ENCODE data around the gene PTPRN2. TPM values are rescaled to one million over a fixed set of nuclear protein-coding genes. Genes with fewer than 3 reads are reported as not detected.
"Not testable (repeated sequence)": the region's sequence is repeated elsewhere in the genome, so short reads cannot be mapped to it uniquely, and the experiment has no call there.

The PTPRN2 gene
- total RNA-seq, 3 donors from 2014 or later, result 0.43 to 0.66 (median 0.63) TPM

DNA sequence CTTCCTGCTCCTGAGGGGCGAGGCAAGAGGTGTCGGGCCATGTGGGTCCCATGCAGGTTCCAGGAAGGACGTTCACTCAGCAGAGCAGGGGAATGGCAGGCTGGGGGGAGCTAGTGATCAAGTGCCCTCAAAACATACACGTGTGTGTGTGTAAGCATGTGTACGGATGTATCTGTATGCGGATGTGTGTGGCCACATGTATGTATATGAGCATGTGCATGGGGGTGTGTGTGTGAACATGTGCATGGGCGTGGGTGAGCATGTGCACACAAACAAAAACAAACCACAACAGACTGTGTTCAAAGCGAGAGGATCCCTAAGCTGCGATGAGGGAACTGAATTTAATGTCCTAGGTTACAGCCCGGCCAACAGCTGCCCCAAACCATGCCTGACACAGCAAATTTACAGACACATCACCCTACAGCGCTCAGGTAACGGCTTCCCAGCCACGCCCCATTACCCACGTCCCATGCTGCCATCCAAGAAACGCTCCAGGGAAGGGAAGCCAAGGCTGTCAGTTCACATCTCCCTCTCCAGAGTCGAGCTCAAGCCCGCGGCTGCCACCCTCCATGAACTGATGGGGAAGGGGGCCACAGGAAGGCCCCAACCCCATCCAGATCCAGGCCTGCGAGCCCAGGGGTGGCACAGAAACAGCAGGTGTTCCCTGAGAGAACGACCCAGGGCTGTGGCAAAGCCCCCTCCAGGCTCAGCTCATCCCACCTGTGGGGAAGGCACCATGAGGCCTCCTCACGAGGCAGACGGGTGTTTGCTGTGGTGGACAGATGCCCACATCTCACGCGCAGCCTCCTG, 56.6 kb downstream of the PTPRN2 start:
- Mint-ChIP-seq H3K4me1 (ENCODE audit: low read depth) (no peaks in the 10 kb centered on the region), H3K36me3 (ENCODE audit: insufficient read depth) (no peaks in the 10 kb centered on the region), H3K4me3 (no peak overlapping the region), H3K9me3 (no peaks in the 10 kb centered on the region), H3K27me3 (ENCODE audit: low read depth) (peaks cover 12% of the 10 kb centered on the region)
- DNase-seq (no peak), ATAC-seq (no peak)

DNA sequence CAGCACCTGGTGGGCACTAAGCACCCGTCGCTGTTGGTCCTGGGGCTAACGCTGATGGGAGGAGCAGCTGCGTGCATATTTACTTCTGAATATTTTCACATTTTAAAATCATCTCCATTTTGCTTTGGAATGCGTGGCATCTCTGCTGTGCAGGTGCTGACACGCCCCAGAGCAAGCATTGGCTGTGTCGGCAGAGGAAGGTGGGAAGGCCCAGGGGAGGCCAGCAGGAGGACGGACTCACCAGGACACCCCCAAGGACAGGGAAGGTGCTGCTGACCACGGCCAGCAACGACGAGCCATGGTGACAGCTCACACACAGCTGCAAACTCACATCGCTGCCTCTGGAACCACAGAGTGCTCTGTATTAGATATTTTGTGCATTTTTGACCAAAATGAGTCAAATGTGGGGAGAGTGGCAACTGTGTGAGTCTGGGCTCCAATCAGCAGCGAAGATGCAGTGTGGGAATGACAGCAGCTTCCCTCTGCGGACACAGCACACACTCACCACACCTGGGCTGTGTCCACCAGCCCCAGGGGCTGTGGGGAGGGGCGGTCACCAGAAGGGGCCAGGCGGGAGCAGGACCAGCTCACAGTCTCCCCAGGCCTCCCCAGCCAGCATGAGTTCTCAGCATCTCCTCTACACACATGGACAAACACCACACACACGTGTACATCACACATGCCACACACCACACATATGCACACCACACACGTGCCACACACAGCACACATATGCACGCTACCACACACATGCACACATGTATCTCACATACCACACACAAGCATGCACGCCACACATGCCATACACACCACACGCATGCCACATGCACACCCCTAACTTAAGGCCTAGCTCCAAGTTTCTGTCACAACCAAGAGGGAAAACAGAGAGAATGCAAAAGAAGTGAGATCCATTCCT, 58.2 kb downstream of the PTPRN2 start:
- H3K9me3 Mint-ChIP-seq, result no peaks in the 10 kb centered on the region
- no peaks in the 10 kb centered on the region for H3K36me3 Mint-ChIP-seq (ENCODE audit: insufficient read depth)
- no peak for DNase-seq
- no peak overlapping the region for H3K4me3 Mint-ChIP-seq
- ATAC-seq, result no peak
- H3K4me1 Mint-ChIP-seq (ENCODE audit: low read depth), result no peaks in the 10 kb centered on the region
- peaks cover 17% of the 10 kb centered on the region for H3K27me3 Mint-ChIP-seq (ENCODE audit: low read depth)

- ATAC-seq (no peak), DNase-seq (no peak)
- Mint-ChIP-seq H3K4me3 (no peak overlapping the region), H3K36me3 (ENCODE audit: insufficient read depth) (no peaks in the 10 kb centered on the region), H3K9me3 (no peaks in the 10 kb centered on the region), H3K27me3 (ENCODE audit: low read depth) (peaks cover 14% of the 10 kb centered on the region), H3K4me1 (ENCODE audit: low read depth) (no peaks in the 10 kb centered on the region)
These were observed 59.6 kb downstream of the PTPRN2 start for GRCh38 chr7:158527915-158528502.

DNA sequence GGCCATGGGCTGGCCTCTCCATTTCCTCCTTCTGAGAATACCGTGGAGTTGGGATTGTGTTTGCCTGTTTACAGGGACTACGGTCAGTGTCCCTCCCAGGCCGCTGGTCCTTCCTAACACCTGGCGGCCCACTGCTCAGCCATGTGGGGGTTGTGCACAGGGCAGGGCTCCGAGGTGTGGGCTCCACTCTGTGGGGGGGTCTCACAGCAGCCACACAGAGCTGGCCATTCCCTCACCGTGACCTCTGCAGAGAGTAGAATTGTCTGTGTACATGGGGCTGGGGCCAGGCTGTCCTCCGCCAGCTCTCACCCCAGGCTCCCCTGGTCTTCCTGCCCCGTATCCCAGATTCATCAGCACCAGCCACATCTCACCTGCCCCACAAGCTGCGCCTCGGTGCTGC, 60.1 kb downstream of the PTPRN2 start:
- H3K9me3 Mint-ChIP-seq, result no peaks in the 10 kb centered on the region
- ATAC-seq, result no peak
- no peaks in the 10 kb centered on the region for H3K4me1 Mint-ChIP-seq (ENCODE audit: low read depth)
- peaks cover 14% of the 10 kb centered on the region for H3K27me3 Mint-ChIP-seq (ENCODE audit: low read depth)
- H3K36me3 Mint-ChIP-seq (ENCODE audit: insufficient read depth), result no peaks in the 10 kb centered on the region
- H3K4me3 Mint-ChIP-seq, result no peak overlapping the region
- no peak for DNase-seq

- DNase-seq (no peak), ATAC-seq (no peak)
- no peaks in the 10 kb centered on the region for H3K36me3 Mint-ChIP-seq (ENCODE audit: insufficient read depth)
- peaks cover 14% of the 10 kb centered on the region for H3K27me3 Mint-ChIP-seq (ENCODE audit: low read depth)
- H3K4me1 Mint-ChIP-seq (ENCODE audit: low read depth), result no peaks in the 10 kb centered on the region
- no peaks in the 10 kb centered on the region for H3K9me3 Mint-ChIP-seq
- H3K4me3 Mint-ChIP-seq, result no peak overlapping the region
These were observed 60.6 kb downstream of the PTPRN2 start for GRCh38 chr7:158527038-158527437.

GRCh38 chr7:158526531-158526930, 61.1 kb downstream of the PTPRN2 start:
- Mint-ChIP-seq H3K4me1 (ENCODE audit: low read depth) (no peaks in the 10 kb centered on the region), H3K36me3 (ENCODE audit: insufficient read depth) (no peaks in the 10 kb centered on the region), H3K9me3 (no peaks in the 10 kb centered on the region), H3K27me3 (ENCODE audit: low read depth) (peaks cover 14% of the 10 kb centered on the region), H3K4me3 (no peak overlapping the region)
- DNase-seq (no peak), ATAC-seq (no peak)

DNA sequence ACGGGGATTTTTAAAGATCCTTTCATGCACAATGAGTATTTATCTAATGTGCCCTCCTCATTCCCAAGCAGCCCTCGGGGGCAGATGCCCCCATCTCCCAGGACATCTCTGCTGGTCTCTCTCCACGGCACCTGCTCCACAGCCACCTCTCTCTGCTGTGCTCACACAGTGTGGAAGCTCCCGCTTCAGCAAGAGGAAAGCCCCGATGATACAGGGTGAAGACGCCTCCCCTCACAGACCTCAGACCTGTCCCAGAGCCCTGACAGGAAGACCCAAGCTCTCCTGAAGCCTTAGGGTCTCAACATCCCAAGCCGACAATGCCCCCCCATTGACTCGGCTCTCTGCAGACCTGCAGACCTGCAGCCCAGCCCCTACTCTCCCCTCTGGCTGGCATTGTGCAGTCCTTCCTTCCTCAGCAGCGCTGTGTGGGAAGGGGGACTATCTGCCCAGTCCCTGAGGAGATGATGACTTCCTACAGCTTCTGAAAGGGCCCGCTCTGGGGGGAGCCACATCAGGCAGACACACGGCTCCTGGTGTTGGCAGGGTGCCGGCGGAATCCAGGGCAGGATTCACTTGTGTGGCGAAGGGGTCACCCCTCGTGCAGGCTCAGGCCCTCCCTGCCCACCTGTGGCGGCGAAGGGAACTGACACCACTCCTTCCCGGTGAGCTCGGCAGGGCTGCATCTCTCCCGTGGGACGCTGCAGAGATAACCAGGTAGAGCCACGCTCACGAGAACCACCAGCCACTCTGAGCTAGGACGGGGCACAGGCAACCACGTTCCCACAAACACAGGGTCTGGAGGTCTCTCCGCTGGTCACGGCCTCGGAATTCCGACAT, 61.8 kb downstream of the PTPRN2 start:
- no peak overlapping the region for H3K4me3 Mint-ChIP-seq
- no peaks in the 10 kb centered on the region for H3K4me1 Mint-ChIP-seq (ENCODE audit: low read depth)
- DNase-seq, result no peak
- peaks cover 14% of the 10 kb centered on the region for H3K27me3 Mint-ChIP-seq (ENCODE audit: low read depth)
- no peak for ATAC-seq
- no peaks in the 10 kb centered on the region for H3K9me3 Mint-ChIP-seq
- H3K36me3 Mint-ChIP-seq (ENCODE audit: insufficient read depth), result no peaks in the 10 kb centered on the region

DNA sequence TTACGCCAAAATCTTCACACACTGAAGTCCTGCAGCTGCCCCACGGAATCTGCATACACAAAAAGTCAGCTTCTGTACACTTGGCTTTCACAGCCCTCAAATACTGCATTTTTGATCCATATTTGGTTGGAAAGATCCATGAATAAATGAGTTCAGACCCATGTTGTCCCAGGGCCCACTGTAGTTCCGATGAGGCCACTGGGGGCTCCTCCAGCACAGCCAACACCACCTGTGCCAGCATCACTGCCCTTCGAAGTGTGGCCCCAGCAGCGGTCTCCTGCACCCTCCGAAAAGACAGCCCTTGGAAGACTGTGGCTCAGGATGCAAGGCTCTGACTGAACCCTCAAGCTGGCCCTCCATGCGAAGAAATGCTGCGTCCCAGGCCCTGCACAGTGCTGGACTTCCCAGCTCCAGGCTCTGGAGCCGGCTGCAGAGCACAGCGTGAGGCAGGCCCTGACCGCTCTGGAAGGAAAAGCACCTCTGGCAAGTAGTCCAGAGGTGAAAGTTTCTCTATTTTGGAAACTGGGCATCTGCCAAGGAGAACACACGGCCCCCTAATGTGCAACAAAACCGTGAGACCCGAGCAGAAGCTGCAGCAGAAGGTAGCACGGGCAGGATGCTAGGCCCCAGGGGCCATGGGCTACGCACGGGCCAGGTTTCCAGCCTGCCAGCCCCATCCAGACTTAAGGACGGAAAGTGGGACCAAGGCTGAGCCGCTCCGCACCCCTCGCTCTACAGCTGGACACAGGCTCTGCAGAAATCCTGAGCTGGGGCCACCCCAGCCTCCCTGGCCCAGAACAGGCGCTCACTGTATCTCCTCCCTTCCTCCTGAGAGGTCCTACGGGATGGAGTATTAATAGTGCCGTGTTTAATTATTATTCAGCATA, 62.6 kb downstream of the PTPRN2 start:
- DNase-seq (no peak), ATAC-seq (no peak)
- no peak overlapping the region for H3K4me3 Mint-ChIP-seq
- no peaks in the 10 kb centered on the region for H3K36me3 Mint-ChIP-seq (ENCODE audit: insufficient read depth)
- peaks cover 12% of the 10 kb centered on the region for H3K27me3 Mint-ChIP-seq (ENCODE audit: low read depth)
- H3K4me1 Mint-ChIP-seq (ENCODE audit: low read depth), result no peaks in the 10 kb centered on the region
- no peaks in the 10 kb centered on the region for H3K9me3 Mint-ChIP-seq

GRCh38 chr7:158524286-158524685, 63.3 kb downstream of the PTPRN2 start:
- not testable (repeated sequence) for H3K9me3 Mint-ChIP-seq; DNase-seq; ATAC-seq; H3K36me3 Mint-ChIP-seq (ENCODE audit: insufficient read depth); H3K4me3 Mint-ChIP-seq; H3K27me3 Mint-ChIP-seq (ENCODE audit: low read depth); H3K4me1 Mint-ChIP-seq (ENCODE audit: low read depth)

DNA sequence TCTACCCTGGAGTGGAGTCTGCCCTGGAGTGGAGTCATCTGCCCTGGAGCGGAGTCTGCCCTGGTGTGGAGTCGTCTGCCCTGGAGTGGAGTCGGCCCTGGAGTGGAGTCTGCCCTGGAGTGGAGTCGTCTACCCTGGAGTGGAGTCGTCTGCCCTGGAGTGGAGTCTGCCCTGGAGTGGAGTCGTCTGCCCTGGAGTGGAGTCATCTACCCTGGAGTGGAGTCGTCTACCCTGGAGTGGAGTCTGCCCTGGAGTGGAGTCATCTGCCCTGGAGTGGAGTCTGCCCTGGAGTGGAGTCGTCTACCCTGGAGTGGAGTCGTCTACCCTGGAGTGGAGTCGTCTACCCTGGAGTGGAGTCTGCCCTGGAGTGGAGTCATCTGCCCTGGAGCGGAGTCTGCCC, 63.7 kb downstream of the PTPRN2 start:
- not testable (repeated sequence) for H3K9me3 Mint-ChIP-seq; H3K4me1 Mint-ChIP-seq (ENCODE audit: low read depth); ATAC-seq; H3K27me3 Mint-ChIP-seq (ENCODE audit: low read depth); DNase-seq; H3K36me3 Mint-ChIP-seq (ENCODE audit: insufficient read depth); H3K4me3 Mint-ChIP-seq

DNA sequence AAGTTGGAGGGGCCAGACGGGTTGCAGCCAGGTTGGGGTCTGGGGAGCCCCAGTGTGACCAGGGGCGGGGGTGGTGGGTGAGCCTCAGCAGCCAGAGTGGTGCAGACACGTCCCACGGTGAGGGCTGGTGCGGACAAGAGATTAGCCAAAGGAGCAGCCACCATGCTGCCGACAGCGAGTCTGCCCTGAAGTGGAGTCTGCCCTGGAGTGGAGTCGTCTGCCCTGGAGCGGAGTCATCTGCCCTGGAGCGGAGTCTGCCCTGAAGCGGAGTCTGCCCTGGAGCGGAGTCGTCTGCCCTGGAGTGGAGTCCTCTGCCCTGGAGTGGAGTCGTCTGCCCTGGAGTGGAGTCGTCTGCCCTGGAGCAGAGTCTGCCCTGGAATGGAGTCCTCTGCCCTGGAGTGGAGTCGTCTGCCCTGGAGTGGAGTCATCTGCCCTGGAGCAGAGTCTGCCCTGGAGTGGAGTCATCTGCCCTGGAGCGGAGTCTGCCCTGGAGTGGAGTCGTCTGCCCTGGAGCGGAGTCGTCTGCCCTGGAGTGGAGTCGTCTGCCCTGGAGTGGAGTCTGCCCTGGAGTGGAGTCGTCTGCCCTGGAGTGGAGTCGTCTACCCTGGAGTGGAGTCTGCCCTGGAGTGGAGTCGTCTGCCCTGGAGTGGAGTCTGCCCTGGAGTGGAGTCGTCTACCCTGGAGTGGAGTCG, 64.3 kb downstream of the PTPRN2 start:
- H3K27me3 Mint-ChIP-seq (ENCODE audit: low read depth); DNase-seq; H3K9me3 Mint-ChIP-seq; H3K36me3 Mint-ChIP-seq (ENCODE audit: insufficient read depth); ATAC-seq; H3K4me1 Mint-ChIP-seq (ENCODE audit: low read depth); H3K4me3 Mint-ChIP-seq: not testable (repeated sequence)

GRCh38 chr7:158521795-158522194, 65.8 kb downstream of the PTPRN2 start:
- ATAC-seq; H3K36me3 Mint-ChIP-seq (ENCODE audit: insufficient read depth); H3K4me1 Mint-ChIP-seq (ENCODE audit: low read depth); H3K9me3 Mint-ChIP-seq; H3K4me3 Mint-ChIP-seq; DNase-seq: not testable (repeated sequence)
- peaks cover 15% of the 10 kb centered on the region for H3K27me3 Mint-ChIP-seq (ENCODE audit: low read depth)

DNA sequence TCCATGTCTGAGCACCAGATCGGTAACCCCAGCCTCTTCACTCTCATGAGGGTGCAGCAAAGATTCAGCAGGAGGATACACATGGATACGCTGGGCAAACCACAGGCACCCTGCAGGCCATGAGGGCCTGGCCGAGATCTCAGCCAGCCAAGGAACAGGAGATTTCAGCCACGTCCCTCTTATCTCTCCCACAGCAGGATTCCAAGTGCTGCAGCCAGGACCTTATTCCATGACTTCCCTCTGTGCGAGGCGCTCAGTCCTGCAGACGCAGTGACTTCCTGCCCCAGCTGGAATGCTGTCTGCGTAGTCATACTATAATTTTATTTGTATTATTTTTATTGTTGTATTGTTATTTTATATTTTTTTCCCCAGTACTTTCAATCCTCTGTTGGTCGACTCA, 66.8 kb downstream of the PTPRN2 start:
- DNase-seq (no peak), ATAC-seq (no peak)
- Mint-ChIP-seq H3K27me3 (ENCODE audit: low read depth) (peaks cover 14% of the 10 kb centered on the region), H3K4me1 (ENCODE audit: low read depth) (no peaks in the 10 kb centered on the region), H3K36me3 (ENCODE audit: insufficient read depth) (no peaks in the 10 kb centered on the region), H3K4me3 (no peak overlapping the region), H3K9me3 (no peaks in the 10 kb centered on the region)

All from activated T-cell treated with anti-CD3 and anti-CD28 coated beads, Interleukin-2, amount 50 U/mL, for 4 hours (primary cell).